Caki2 (cell line): ENCODE measurements around the gene SPTBN2. TPM values are rescaled to one million over a fixed set of nuclear protein-coding genes. Genes with fewer than 3 reads are reported as not detected.

ENCODE experiments used
- DNase-seq: peaks from one replicate; pipeline ENCODE4 v3.0.0-alpha.2; 2015; ENCODE audit warnings: low read depth
- in situ Hi-C: cut with HindIII; loops from 2 replicates; pipeline ENCODE4 v1.10.0; 2016; ENCODE audit warnings: low sequenced_read_pairs, low pct_unique_long_range_greater_than_20kb, mixed read lengths
- total RNA-seq: library from RNA; depleted of rRNA; stranded (reverse); fragments of >200 nt; shearing (Covaris generic); gene quantifications from 2 replicates; pipeline ENCODE4 v1.2.3, GENCODE V29; 2014; ENCODE audit warnings: low replicate concordance

SPTBN2 gene
- total RNA-seq, 1 experiment from 2014 or later, result 0.71 TPM

GRCh38 chr11:66689661-66690590, 39.1 kb downstream of the SPTBN2 start:
- in situ Hi-C loops, result no loop called here
- no peak for DNase-seq

- DNase-seq, result no peak
- in situ Hi-C loops, result no loop called here
These were observed 40.2 kb downstream of the SPTBN2 start for GRCh38 chr11:66688561-66689534.

DNA sequence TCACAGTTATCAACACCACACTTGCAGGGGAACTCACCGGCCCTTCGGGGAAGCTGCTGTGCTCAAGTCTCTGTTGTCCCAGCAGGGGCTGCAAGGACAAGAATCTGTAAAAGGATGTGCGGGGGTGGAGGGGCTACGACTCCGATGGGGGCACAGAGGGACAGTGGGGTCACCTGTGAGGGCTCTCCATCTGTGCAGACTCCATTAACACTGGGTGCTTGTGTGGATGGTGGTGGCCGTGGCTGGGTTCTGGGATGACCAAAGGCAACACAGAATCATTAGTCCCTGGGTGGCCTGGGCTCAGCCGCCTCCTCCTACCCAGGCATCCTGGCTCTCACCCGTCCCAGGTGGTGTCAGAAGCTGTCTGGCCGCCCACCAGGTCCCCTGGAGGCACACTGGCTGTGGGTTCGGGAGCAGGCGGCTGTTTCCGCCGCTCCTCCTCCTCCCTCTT, 41.2 kb downstream of the SPTBN2 start:
- in situ Hi-C loops, result no loop called here
- no peak for DNase-seq

DNA sequence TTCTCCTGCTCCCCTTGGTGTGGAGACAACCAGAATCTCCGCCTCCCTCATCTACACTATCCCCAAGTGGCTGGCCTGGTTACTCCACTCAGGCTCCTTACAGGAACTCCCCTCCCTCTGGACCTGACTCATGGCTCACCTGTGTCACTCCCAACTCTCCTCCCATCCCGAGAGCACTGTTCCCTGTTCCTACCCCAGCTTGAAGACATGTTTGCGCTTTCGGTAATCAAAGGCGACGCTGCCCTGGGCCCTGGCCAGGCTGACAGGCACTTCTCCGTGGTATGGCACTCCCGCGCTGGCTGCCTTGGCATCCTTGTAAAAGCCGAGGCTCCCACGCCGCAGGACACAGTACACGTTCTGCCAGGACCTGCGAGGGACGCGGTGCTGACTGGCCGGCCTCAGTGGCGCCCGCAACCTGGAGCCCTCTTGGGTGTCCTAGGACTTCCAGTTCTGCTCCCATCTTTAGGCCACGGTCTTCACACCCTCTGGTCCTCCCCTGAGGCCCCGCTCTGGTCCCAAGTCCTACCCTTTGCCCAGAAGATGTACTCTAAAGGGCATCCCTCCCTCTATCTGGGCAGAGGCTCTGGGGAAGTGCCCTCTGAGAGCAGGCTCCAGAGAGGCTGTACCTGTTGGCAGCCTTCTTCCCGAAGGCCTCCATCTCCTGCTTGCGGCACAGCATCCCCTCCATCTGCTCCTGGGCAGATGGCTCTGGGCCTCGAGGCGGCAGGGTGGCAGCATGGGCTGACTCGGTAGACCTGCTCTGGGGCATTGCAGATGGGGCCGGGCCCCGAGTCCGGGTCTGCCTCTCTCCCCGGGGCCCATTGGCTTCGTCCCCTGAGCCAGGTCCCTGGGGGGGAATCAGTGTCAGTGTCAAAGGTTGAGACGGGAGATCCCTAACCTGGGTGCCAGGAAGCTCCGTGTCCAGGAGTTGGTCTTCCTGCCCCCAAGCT, 41.9 kb downstream of the SPTBN2 start:
- DNase-seq, result no peak
- in situ Hi-C loops, result no loop called here

DNA sequence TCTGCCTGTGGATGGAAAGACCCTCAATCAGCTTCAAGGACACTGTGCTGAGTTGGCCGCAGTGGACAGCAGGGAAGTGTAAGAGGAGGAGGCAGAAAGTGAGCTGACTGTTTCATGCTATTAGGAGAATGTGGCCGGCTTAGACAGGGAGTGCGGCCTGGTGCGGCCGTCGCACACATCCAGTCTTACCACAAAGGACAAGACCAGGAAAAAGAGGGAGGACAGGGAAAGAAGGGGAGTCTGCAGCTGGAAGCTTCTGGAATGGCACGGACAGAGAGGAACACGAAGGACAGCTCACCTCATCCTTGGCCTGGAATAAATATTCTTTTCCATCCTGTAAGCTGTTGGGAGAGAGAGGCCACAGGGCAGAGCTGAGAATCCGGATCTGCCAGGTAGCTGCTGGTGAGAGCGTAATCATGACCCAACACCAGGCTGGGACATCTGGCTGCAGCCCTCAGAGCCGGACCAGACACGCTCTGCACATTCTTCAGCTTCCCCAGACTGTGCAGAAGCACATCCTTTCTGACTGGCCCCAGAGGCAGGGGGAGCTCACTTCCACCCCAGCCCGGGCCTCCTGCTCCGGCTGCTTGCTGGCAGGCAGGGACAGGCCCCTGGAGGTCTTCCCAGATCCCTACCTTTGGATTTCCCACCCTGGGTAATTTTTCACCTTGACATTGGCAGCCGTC, 42.8 kb downstream of the SPTBN2 start:
- in situ Hi-C loops, result no loop called here
- DNase-seq, result no peak

GRCh38 chr11:66685276-66686099, 43.5 kb downstream of the SPTBN2 start:
- in situ Hi-C loops, result no loop called here
- no peak for DNase-seq

GRCh38 chr11:66684635-66685034, 44.4 kb downstream of the SPTBN2 start:
- in situ Hi-C loops, result no loop called here
- DNase-seq, result no peak

GRCh38 chr11:66683877-66684276, 45.1 kb downstream of the SPTBN2 start:
- in situ Hi-C loops, result no loop called here
- DNase-seq, result no peak

DNA sequence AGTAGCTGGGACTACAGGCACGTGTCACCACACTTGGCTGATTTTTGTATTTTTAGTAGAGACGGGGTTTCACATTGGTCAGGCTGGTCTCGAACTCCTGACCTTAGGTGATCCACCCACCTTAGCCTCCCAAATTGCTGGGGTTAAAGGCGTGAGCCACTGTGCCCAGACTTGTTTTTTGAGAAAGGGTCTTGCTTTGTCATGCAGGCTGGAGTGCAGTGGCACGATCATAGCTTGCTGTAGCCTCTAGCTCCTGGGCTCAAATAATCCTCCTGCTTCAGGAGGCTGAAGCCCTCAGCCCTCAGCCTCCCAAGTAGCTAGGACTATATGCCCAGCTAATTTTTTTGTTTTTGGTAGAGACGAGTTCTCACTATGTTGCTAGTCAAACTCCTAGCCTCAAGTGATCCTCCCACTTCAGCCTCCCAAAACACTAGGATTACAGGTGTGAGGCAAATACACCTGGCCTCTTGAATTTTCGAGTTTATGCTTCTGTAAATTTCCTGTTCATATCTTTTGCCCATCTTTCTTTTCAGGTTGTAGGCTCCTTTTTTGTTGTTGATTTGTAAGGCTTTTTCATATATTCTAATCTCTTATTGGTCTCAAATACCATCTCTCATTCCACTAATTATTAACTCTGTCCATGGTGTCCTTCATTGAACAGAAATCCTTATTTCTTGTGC, 47.9 kb downstream of the SPTBN2 start:
- in situ Hi-C loops, result no loop called here
- no peak for DNase-seq

- DNase-seq, result peak; percentile 94
- in situ Hi-C loops, result no loop called here
These were observed 51.2 kb downstream of the SPTBN2 start, which contains the start of gene RBM4B for GRCh38 chr11:66677599-66678375. RBM4B (minus strand) TSS chr11:66677887; CDS start chr11:66677079, 808 bp downstream.

GRCh38 chr11:66676931-66677598, 52.0 kb downstream of the SPTBN2 start:
- peak; percentile 3 for DNase-seq
- in situ Hi-C loops, result no loop called here

DNA sequence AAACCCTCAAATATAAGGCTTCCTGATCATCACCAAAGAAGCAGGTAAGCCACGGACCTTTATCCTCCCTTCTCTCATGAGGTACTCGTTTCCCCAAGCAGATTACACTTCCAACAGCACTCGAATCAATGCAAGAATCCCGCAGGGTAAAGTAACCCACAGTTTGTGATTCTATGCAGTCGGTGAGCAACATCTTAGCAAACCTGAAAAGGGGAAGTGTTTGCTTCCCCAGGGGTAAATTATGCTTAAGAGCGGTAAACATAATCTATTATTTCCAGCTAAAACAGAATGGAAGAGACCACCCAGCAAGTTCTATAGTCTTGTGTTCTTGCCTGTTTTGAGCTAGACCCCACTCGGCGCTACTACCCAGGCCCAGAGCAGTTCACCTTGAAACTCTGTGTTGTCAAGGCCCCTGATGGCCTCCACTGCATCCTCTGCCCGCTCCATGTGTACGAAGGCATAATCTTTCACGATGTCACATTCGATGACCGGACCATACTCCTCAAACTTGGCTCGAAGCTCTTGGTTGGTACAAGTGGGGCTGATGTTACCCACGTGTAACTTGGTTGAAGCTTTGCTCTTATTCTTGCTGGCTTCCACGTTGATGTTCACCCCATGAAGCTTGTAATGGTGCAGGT, 52.6 kb downstream of the SPTBN2 start:
- DNase-seq, result no peak
- in situ Hi-C loops, result no loop called here

GRCh38 chr11:66674964-66675602, 53.9 kb downstream of the SPTBN2 start:
- in situ Hi-C loops, result no loop called here
- DNase-seq, result no peak

DNA sequence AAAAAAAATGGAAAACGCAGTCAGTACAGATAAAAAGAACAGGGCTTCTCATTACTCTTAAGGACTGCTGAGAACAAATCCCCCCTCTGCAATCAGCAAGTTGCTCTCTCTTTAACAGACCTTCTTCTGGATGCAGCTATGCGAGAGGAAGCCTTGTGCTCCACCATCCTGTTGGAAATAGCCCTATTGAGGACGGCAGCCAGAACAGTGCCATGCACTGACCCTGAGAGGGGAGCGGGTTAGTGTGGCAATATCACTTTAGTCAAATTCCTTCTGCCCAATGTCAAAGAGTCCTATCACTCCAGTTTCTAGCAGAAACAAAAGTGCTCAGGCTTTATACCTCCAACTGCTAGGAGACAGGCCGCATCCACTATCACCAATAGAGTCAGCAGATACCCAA, 58.2 kb downstream of the SPTBN2 start:
- in situ Hi-C loops, result no loop called here
- no peak for DNase-seq
